H1 (cell line): ENCODE measurements around the gene MACROD2. TPM values are rescaled to one million over a fixed set of nuclear protein-coding genes. Genes with fewer than 3 reads are reported as not detected.

ENCODE experiments used
- CTCF ChIA-PET: fragments of 300-600 bp; sonication (Branson Sonifier 250); formaldehyde crosslinking; loops from one replicate; lab custom pipeline; 2021; ENCODE audit not compliant: partially characterized antibody; lab: Charles Lee
- POLR2A ChIA-PET: fragments of 300-600 bp; sonication (Branson Sonifier 250); formaldehyde crosslinking; loops from one replicate; lab custom pipeline; 2021; ENCODE audit warnings: inconsistent platforms; ENCODE audit not compliant: partially characterized antibody; lab: Charles Lee
- DNase-seq, 2 experiments: peaks; one replicate each; pipeline versions ENCODE4 v3.0.0 to v3.0.0-alpha.2; 2010 to 2022; ENCODE audit warnings: low spot score in 2 of 2, low read depth in 1 of 2, mixed read lengths in 1 of 2
- FAIRE-seq: peaks from 2 replicates; lab custom pipeline; 2011; peaks lifted over from hg19 to GRCh38; lab: Jason Lieb, UNC
- H2AFZ ChIP-seq: 2 replicates; pipeline ENCODE4 v1.8.1; 2012; ENCODE audit warnings: low read length, inconsistent platforms
- H2AK5ac ChIP-seq: 2 replicates; pipeline ENCODE4 v1.6.1; 2013; ENCODE audit warnings: low read depth, low read length
- H2BK120ac ChIP-seq: replicated peaks from 2 replicates; pipeline ENCODE3; 2013; ENCODE audit warnings: low read depth, low read length, inconsistent platforms
- H2BK12ac ChIP-seq: 2 replicates; pipeline ENCODE4 v1.6.1; 2013; ENCODE audit warnings: low read depth, low read length
- H2BK15ac ChIP-seq: 2 replicates; pipeline ENCODE4 v1.6.1; 2013; ENCODE audit warnings: low read length
- H2BK20ac ChIP-seq: 2 replicates; pipeline ENCODE4 v1.6.1; 2013; ENCODE audit warnings: low read length
- H2BK5ac ChIP-seq: 2 replicates; pipeline ENCODE4 v1.6.1; 2013; ENCODE audit warnings: low read depth, low read length
- H3K14ac ChIP-seq: 2 replicates; pipeline ENCODE4 v1.6.1; 2013; ENCODE audit warnings: inconsistent platforms; ENCODE audit not compliant: insufficient read length
- H3K18ac ChIP-seq: 2 replicates; pipeline ENCODE4 v1.6.1; 2013; ENCODE audit warnings: low read length; ENCODE audit errors: extremely low read depth
- H3K23ac ChIP-seq: 2 replicates; pipeline ENCODE4 v1.6.1; 2013; ENCODE audit warnings: inconsistent platforms; ENCODE audit not compliant: insufficient read length
- H3K23me2 ChIP-seq: 2 replicates; pipeline ENCODE4 v1.6.1; 2013; ENCODE audit warnings: low read depth, low read length
- H3K27ac ChIP-seq: 2 replicates; pipeline ENCODE4 v1.6.1; 2011; ENCODE audit warnings: low read depth, low read length, inconsistent platforms
- H3K27me3 ChIP-seq, 4 experiments: replicated peaks in 1 of 4; 1 replicate in 1 of 4; 2 replicates in 3 of 4; pipeline versions ENCODE4 v1.6.1 to v1.8.1; 2011 to 2013; ENCODE audit warnings: low read length in 3 of 4, mild to moderate bottlenecking in 3 of 4, inconsistent platforms in 2 of 4, mixed read lengths in 2 of 4, moderate library complexity in 1 of 4; ENCODE audit not compliant: control insufficient read depth in 3 of 4, insufficient read depth in 3 of 4; ENCODE audit errors: extremely low read depth in 1 of 4
- H3K36me3 ChIP-seq, 4 experiments: 2 replicates each; pipeline versions ENCODE4 v1.6.1 to v1.8.1; 2011 to 2013; ENCODE audit warnings: mild to moderate bottlenecking in 4 of 4, low read length in 3 of 4, moderate library complexity in 2 of 4, control low read depth in 1 of 4, inconsistent platforms in 1 of 4; ENCODE audit not compliant: insufficient read depth in 4 of 4, control insufficient read depth in 2 of 4
- H3K4ac ChIP-seq: replicated peaks from 2 replicates; pipeline ENCODE3; 2013; ENCODE audit warnings: low read length, low read depth, mixed read lengths, inconsistent platforms; ENCODE audit not compliant: insufficient read length
- H3K4me1 ChIP-seq, 4 experiments: replicated peaks in 1 of 4; 1 replicate in 1 of 4; 2 replicates in 3 of 4; pipeline versions ENCODE4 v1.6.1 to v1.8.1; 2011 to 2013; ENCODE audit warnings: low read length in 3 of 4, inconsistent platforms in 2 of 4, mixed read lengths in 1 of 4; ENCODE audit not compliant: insufficient read depth in 4 of 4, control insufficient read depth in 3 of 4
- H3K4me2 ChIP-seq, 2 experiments: 2 replicates each; pipeline versions ENCODE4 v1.6.1 to v1.8.1; 2011 to 2013; ENCODE audit warnings: low read depth in 2 of 2, low read length in 2 of 2, control low read depth in 1 of 2, inconsistent platforms in 1 of 2, mild to moderate bottlenecking in 1 of 2; ENCODE audit not compliant: insufficient read depth in 1 of 2
- H3K4me3 ChIP-seq, 4 experiments: fragments of 200-600, 300-600 bp in 1 of 4; sonication (generic), shearing (Covaris generic), sonication (Bioruptor Twin) in 1 of 4; 2 replicates each; pipeline versions ENCODE4 v1.5.1 to v1.8.1; 2011 to 2016; ENCODE audit warnings: low read length in 4 of 4, low read depth in 3 of 4, control low read depth in 2 of 4, inconsistent platforms in 2 of 4, mild to moderate bottlenecking in 2 of 4, mixed read lengths in 1 of 4, moderate library complexity in 1 of 4; ENCODE audit not compliant: insufficient read depth in 2 of 4; ENCODE audit errors: extremely low read depth in 1 of 4
- H3K56ac ChIP-seq: replicated peaks from 2 replicates; pipeline ENCODE3; 2013; ENCODE audit warnings: low read depth, mild to moderate bottlenecking, mixed read lengths, low read length, inconsistent platforms; ENCODE audit not compliant: insufficient read length
- H3K79me1 ChIP-seq: 2 replicates; pipeline ENCODE4 v1.6.1; 2013; ENCODE audit warnings: low read depth, low read length, control low read depth
- H3K79me2 ChIP-seq, 2 experiments: 2 replicates each; pipeline versions ENCODE4 v1.6.1 to v1.8.1; 2012 to 2013; ENCODE audit warnings: low read length in 2 of 2, mild to moderate bottlenecking in 2 of 2, inconsistent platforms in 1 of 2; ENCODE audit not compliant: insufficient read depth in 2 of 2, control insufficient read depth in 1 of 2
- H3K9ac ChIP-seq, 4 experiments: replicated peaks in 1 of 4; 1 replicate in 1 of 4; 2 replicates in 3 of 4; pipeline versions ENCODE4 v1.6.1 to v1.8.1; 2011 to 2013; ENCODE audit warnings: low read depth in 3 of 4, low read length in 3 of 4, control low read depth in 2 of 4, mild to moderate bottlenecking in 2 of 4, moderate library complexity in 2 of 4, inconsistent platforms in 1 of 4; ENCODE audit errors: extremely low read depth in 1 of 4
- H3K9me3 ChIP-seq, 2 experiments: 2 replicates each; pipeline versions ENCODE4 v1.6.1 to v1.8.1; 2012 to 2013; ENCODE audit warnings: mild to moderate bottlenecking in 2 of 2, moderate library complexity in 2 of 2, control low read depth in 1 of 2, inconsistent platforms in 1 of 2, low read depth in 1 of 2, low read length in 1 of 2, mixed read lengths in 1 of 2; ENCODE audit not compliant: insufficient read depth in 2 of 2
- H4K20me1 ChIP-seq, 2 experiments: replicated peaks in 1 of 2; 2 replicates each; pipeline versions ENCODE3 to v1.8.1; 2011 to 2013; ENCODE audit warnings: inconsistent platforms in 2 of 2, low read length in 2 of 2, mild to moderate bottlenecking in 1 of 2; ENCODE audit not compliant: insufficient read depth in 2 of 2, control insufficient read depth in 1 of 2
- H4K5ac ChIP-seq: 2 replicates; pipeline ENCODE4 v1.6.1; 2013; ENCODE audit warnings: low read length, low read depth, mixed read lengths, inconsistent platforms; ENCODE audit not compliant: insufficient read length
- H4K8ac ChIP-seq: 2 replicates; pipeline ENCODE4 v1.8.0; 2013; ENCODE audit warnings: mild to moderate bottlenecking, moderate library complexity, low read length, inconsistent platforms; ENCODE audit not compliant: insufficient read depth; ENCODE audit errors: extremely low read depth
- H4K91ac ChIP-seq: replicated peaks from 2 replicates; pipeline ENCODE3; 2013; ENCODE audit warnings: low read length, mixed read lengths, inconsistent platforms; ENCODE audit not compliant: insufficient read length
- BRCA1 ChIP-seq: IDR thresholded peaks from 2 replicates; pipeline ENCODE4 v1.6.1; 2012; ENCODE audit warnings: low read depth, low read length, improper control_type of control experiment
- CREB1 ChIP-seq: IDR thresholded peaks from 2 replicates; pipeline ENCODE4 v1.6.1; 2012; ENCODE audit warnings: inconsistent platforms
- EP300 ChIP-seq, 2 experiments: IDR thresholded peaks; 1 replicate in 1 of 2; 2 replicates in 1 of 2; pipeline ENCODE4 v1.6.1; 2011 to 2012; ENCODE audit warnings: low read depth in 2 of 2, low read length in 2 of 2, mild to moderate bottlenecking in 2 of 2, borderline replicate concordance in 1 of 2, inconsistent platforms in 1 of 2, moderate library complexity in 1 of 2
- FOSL1 ChIP-seq: IDR thresholded peaks from 2 replicates; pipeline ENCODE4 v1.6.1; 2011; ENCODE audit warnings: mild to moderate bottlenecking, low read depth, low read length, moderate library complexity; ENCODE audit not compliant: insufficient read depth
- GTF2F1 ChIP-seq: IDR thresholded peaks from 2 replicates; pipeline ENCODE4 v1.6.1; 2012; ENCODE audit warnings: low read depth, low read length, improper control_type of control experiment, borderline replicate concordance
- NANOG ChIP-seq: IDR thresholded peaks from 2 replicates; pipeline ENCODE4 v1.6.1; 2011; ENCODE audit warnings: low read length, low read depth, mild to moderate bottlenecking, inconsistent platforms; ENCODE audit not compliant: insufficient read depth, poor library complexity, severe bottlenecking
- RAD21 ChIP-seq, 2 experiments: IDR thresholded peaks in 1 of 2; conservative IDR thresholded peaks in 1 of 2; 2 replicates each; pipeline ENCODE4 v1.6.1; 2011; ENCODE audit warnings: low read depth in 2 of 2, low read length in 2 of 2, improper control_type of control experiment in 1 of 2, inconsistent platforms in 1 of 2, mild to moderate bottlenecking in 1 of 2, moderate library complexity in 1 of 2
- RNF2 ChIP-seq: fragments of 200-900, 300-1000 bp; sonication (generic); IDR thresholded peaks from 2 replicates; pipeline ENCODE4 v1.7.1; 2016; ENCODE audit warnings: borderline replicate concordance, low read depth, mild to moderate bottlenecking, antibody characterized with exemption, low read length; ENCODE audit not compliant: poor library complexity, severe bottlenecking; ENCODE audit errors: missing control alignments
- RXRA ChIP-seq: IDR thresholded peaks from 2 replicates; pipeline ENCODE4 v1.6.1; 2011; ENCODE audit warnings: low read depth, mild to moderate bottlenecking, low read length, moderate library complexity; ENCODE audit not compliant: insufficient read depth
- SIX5 ChIP-seq: IDR thresholded peaks from 2 replicates; pipeline ENCODE4 v1.6.1; 2011; ENCODE audit warnings: mild to moderate bottlenecking, low read depth, low read length
- SP1 ChIP-seq: IDR thresholded peaks from 2 replicates; pipeline ENCODE4 v1.6.1; 2011; ENCODE audit warnings: low read depth, low read length
- SP4 ChIP-seq: IDR thresholded peaks from 2 replicates; pipeline ENCODE4 v1.6.1; 2012; ENCODE audit warnings: low read length, inconsistent platforms
- SUZ12 ChIP-seq: fragments of 200-600 bp; sonication (generic); IDR thresholded peaks from 2 replicates; pipeline ENCODE4 v1.6.1; 2012; ENCODE audit warnings: mild to moderate bottlenecking, inconsistent platforms, low read length, moderate library complexity, mixed read lengths
- TCF12 ChIP-seq: IDR thresholded peaks from 2 replicates; pipeline ENCODE4 v1.6.1; 2011; ENCODE audit warnings: low read depth, mild to moderate bottlenecking, low read length
- WGBS, 2 experiments: shearing (Covaris generic) in 1 of 2; methylation state at CpG; one replicate each; pipeline versions ENCODE4 v1.1.6 to v1.1.7; 2013 to 2015; ENCODE audit warnings: low lambda C conversion rate in 2 of 2, mixed read lengths in 2 of 2, inconsistent platforms in 1 of 2, low coverage in 1 of 2, missing lambda C conversion rate in 1 of 2; ENCODE audit not compliant: insufficient replicate concordance in 2 of 2, insufficient coverage in 1 of 2, insufficient read length in 1 of 2; ENCODE audit errors: extremely low coverage in 1 of 2, missing lambda C conversion rate in 1 of 2; 5-methylcytosine and 5-hydroxymethylcytosine counted together
- polyA plus RNA-seq, 7 experiments: library from polyadenylated mRNA; depleted of rRNA in 3 of 7; stranded (reverse) in 5 of 7; unstranded in 2 of 7; fragments of >200 nt in 5 of 7; fragments of 200-250 nt in 2 of 7; gene quantifications; 1 replicate in 5 of 7; 2 replicates in 1 of 7; 4 replicates in 1 of 7; pipeline versions ENCODE4 v1.2.1 to v1.2.3, GENCODE V29; 2011 to 2013; ENCODE audit warnings: missing spikeins in 2 of 7, mixed read lengths in 2 of 7
- total RNA-seq: library from RNA; stranded (reverse); fragmentation: NEBNext Ultra II Directional; extraction: Animal tissue kit (Norgen Biotek cat#: 25700); gene quantifications from 2 replicates; pipeline ENCODE4 v1.2.1, GENCODE V29; 2021

The MACROD2 gene
- total and polyA plus RNA-seq, 2 of the 8 experiments (the other 6 are each of a cell fraction or from before 2014, with no cell fraction given) = 0.70 to 3.9 TPM

DNA sequence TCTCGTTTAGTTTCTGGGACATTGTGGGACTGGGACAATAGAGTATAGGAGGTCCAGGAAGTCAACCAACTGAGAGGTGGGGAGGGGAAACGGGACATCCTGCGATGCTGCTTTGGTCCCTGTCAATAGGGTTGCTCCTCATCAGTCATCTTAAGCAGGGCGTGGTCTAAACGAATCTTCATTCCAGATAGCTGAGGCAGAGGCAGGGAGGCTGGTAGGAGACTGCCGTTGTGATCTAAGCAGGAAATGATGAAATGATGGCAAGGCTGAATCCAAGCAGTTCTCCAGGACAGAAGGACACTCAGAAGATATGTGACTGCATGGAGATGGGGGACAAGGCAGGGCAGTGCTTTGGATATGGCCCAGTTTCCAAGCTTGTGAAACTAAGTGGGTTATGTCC, 1624.5 kb downstream of the MACROD2 start:
- H4K20me1 ChIP-seq = no peaks in the 10 kb centered on the region
- no peak overlapping the region for H4K91ac ChIP-seq
- H3K9ac ChIP-seq = no peak overlapping the region
- no peak overlapping the region; the same call in 1 of the 2 replicates for H2AK5ac ChIP-seq
- H2BK15ac ChIP-seq = no peak overlapping the region
- no peak overlapping the region for H3K4me3 ChIP-seq
- no peak overlapping the region for H3K18ac ChIP-seq
- no peak overlapping the region for H2AFZ ChIP-seq
- no peaks in the 10 kb centered on the region for H3K79me1 ChIP-seq
- H2BK120ac ChIP-seq = no peak overlapping the region
- H3K4me1 ChIP-seq = no peaks in the 10 kb centered on the region; a peak in 1 of 7 replicates
- H2BK5ac ChIP-seq = no peak overlapping the region
- CTCF ChIA-PET = interaction anchor here (0.9 to 1.9 kb wide), 2 partner anchors 24 to 33 kb away, joined by 3 to 5 read pairs; no protein-coding TSS in a partner anchor
- peak overlapping the region; percentile 41; the same call in 1 of the 2 replicates for H2BK12ac ChIP-seq
- FAIRE-seq (no peak), DNase-seq (no peak)
- H3K9me3 ChIP-seq = no peaks in the 10 kb centered on the region
- no peaks in the 10 kb centered on the region; a peak in 1 of 7 replicates for H3K27me3 ChIP-seq
- no peak overlapping the region for H3K4ac ChIP-seq
- no peak overlapping the region for H3K14ac ChIP-seq
- no peaks in the 10 kb centered on the region for H3K36me3 ChIP-seq
- no peaks in the 10 kb centered on the region for H3K79me2 ChIP-seq
- H3K56ac ChIP-seq = no peak overlapping the region
- 95% methylated on average over 6 of the region's 6 CpGs; no CpG with 5 or more reads in 1 of the 2 experiments for WGBS, 2 experiments
- no peak overlapping the region for H3K4me2 ChIP-seq
- H3K23me2 ChIP-seq = no peaks in the 10 kb centered on the region
- H4K5ac ChIP-seq = no peak overlapping the region
- POLR2A ChIA-PET = no interaction called here
- no peak overlapping the region for H4K8ac ChIP-seq
- no peak overlapping the region for H3K27ac ChIP-seq
- no peak overlapping the region for H3K23ac ChIP-seq
- no peak overlapping the region for H2BK20ac ChIP-seq
- TF ChIP-seq FOSL1 = no peak
- TF ChIP-seq RNF2 = no peak
- TF ChIP-seq SUZ12 = no peak
- no peak for TF ChIP-seq EP300 (IDR thresholded peaks at IDR 0.05; ENCODE audit: borderline replicate concordance in 1 of 2, low read depth in 2 of 2, low read length in 2 of 2)
- no peak for TF ChIP-seq GTF2F1
- TF ChIP-seq TCF12 = no peak
- TF ChIP-seq BRCA1 = no peak
- TF ChIP-seq SIX5 = no peak
- no peak for TF ChIP-seq SP4
- TF ChIP-seq NANOG = no peak
- no peak for TF ChIP-seq RAD21 (IDR thresholded peaks at IDR 0.05 in 1 of 2, conservative IDR thresholded peaks at IDR 0.05 in 1 of 2; ENCODE audit: low read depth in 2 of 2, low read length in 2 of 2)
- no peak for TF ChIP-seq CREB1
- no peak for TF ChIP-seq RXRA
- no peak for TF ChIP-seq SP1
